Suprapubic skin (tissue), 4 donors: ENCODE measurements around the gene ST6GALNAC1. TPM values are rescaled to one million over a fixed set of nuclear protein-coding genes. Genes with fewer than 3 reads are reported as not detected.

Experiments
- DNase-seq, 2 donors: peaks; one replicate each; pipeline ENCODE4 v3.0.0-alpha.2; 2019; ENCODE audit warnings: low spot score in 2 of 2
- H3K27ac ChIP-seq: fragments of 200-600 bp; sonication (generic); one replicate; pipeline ENCODE4 v1.5.1; 2019
- H3K27me3 ChIP-seq: fragments of 200-600 bp; sonication (generic); one replicate; pipeline ENCODE4 v1.5.1; 2019
- H3K36me3 ChIP-seq: fragments of 200-600 bp; sonication (generic); one replicate; pipeline ENCODE4 v1.5.1; 2019
- H3K4me1 ChIP-seq: fragments of 200-600 bp; sonication (generic); one replicate; pipeline ENCODE4 v1.5.1; 2019
- H3K4me3 ChIP-seq: fragments of 200-600 bp; sonication (generic); one replicate; pipeline ENCODE4 v1.5.1; 2019; ENCODE audit warnings: mild to moderate bottlenecking
- H3K9me3 ChIP-seq: fragments of 200-600 bp; sonication (generic); one replicate; pipeline ENCODE4 v1.5.1; 2019
- CTCF ChIP-seq, 2 donors: fragments of 200-600 bp in 1 of 2; fragments of 450-650 bp in 1 of 2; sonication (generic) in 1 of 2; IDR thresholded peaks; one replicate each; pipeline ENCODE4 v1.5.1; 2016 to 2019; ENCODE audit warnings: antibody characterized with exemption in 2 of 2, mild to moderate bottlenecking in 1 of 2, moderate library complexity in 1 of 2
- EP300 ChIP-seq: sonication (generic); formaldehyde crosslinking; IDR thresholded peaks from one replicate; pipeline ENCODE4 v1.6.1; 2017; ENCODE audit warnings: antibody characterized with exemption
- POLR2A ChIP-seq, 2 donors: fragments of 450-650 bp; IDR thresholded peaks; one replicate each; pipeline ENCODE4 v1.6.1; 2017; ENCODE audit warnings: antibody characterized with exemption in 2 of 2, mild to moderate bottlenecking in 2 of 2, moderate library complexity in 2 of 2
- POLR2AphosphoS5 ChIP-seq, 3 donors: sonication (generic); formaldehyde crosslinking; IDR thresholded peaks; one replicate each; pipeline ENCODE4 v1.6.1; 2017; ENCODE audit warnings: antibody characterized with exemption in 3 of 3
- WGBS: methylation state at CpG from one replicate; pipeline ENCODE4 v1.1.5; 2018; 5-methylcytosine and 5-hydroxymethylcytosine counted together
- total RNA-seq, 4 donors: library from RNA; depleted of rRNA; stranded (reverse); fragments of >200 nt; gene quantifications; one replicate each; pipeline ENCODE4 v1.1.0, GENCODE V29; 2016

ST6GALNAC1 gene
- total RNA-seq, 4 donors from 2014 or later = 0.38 to 3.7 (median 1.3) TPM

GRCh38 chr17:76667491-76667755, 23.9 kb upstream of the ST6GALNAC1 start:
- 40% methylated on average over 1 of the region's 2 CpGs for WGBS
- peaks cover 23% of the 10 kb centered on the region for H3K4me1 ChIP-seq
- H3K9me3 ChIP-seq = no peaks in the 10 kb centered on the region
- TF ChIP-seq EP300 = no peak
- no peak for TF ChIP-seq CTCF (IDR thresholded peaks at IDR 0.05)
- no peak for TF ChIP-seq POLR2A (IDR thresholded peaks at IDR 0.05)
- TF ChIP-seq POLR2AphosphoS5 (IDR thresholded peaks at IDR 0.05) = no peak
- H3K27ac ChIP-seq = no peak overlapping the region
- DNase-seq = no peak
- H3K27me3 ChIP-seq = no peaks in the 10 kb centered on the region
- H3K36me3 ChIP-seq = no peaks in the 10 kb centered on the region
- H3K4me3 ChIP-seq = no peak overlapping the region

GRCh38 chr17:76660656-76661042, 17.1 kb upstream of the ST6GALNAC1 start:
- no peak for TF ChIP-seq CTCF (IDR thresholded peaks at IDR 0.05)
- no peak for TF ChIP-seq EP300
- TF ChIP-seq POLR2AphosphoS5 (IDR thresholded peaks at IDR 0.05) = no peak
- Histone ChIP-seq H3K4me1 (peaks cover 10% of the 10 kb centered on the region), H3K36me3 (no peaks in the 10 kb centered on the region), H3K27me3 (no peaks in the 10 kb centered on the region), H3K9me3 (no peaks in the 10 kb centered on the region), H3K27ac (no peak overlapping the region), H3K4me3 (no peak overlapping the region)
- 56% methylated on average over 3 of the region's 3 CpGs for whole genome bisulfite sequencing
- DNase-seq = no peak

GRCh38 chr17:76659928-76660655, 16.5 kb upstream of the ST6GALNAC1 start:
- TF ChIP-seq CTCF (IDR thresholded peaks at IDR 0.05) (no peak), EP300 (no peak), POLR2AphosphoS5 (IDR thresholded peaks at IDR 0.05) (no peak), POLR2A (IDR thresholded peaks at IDR 0.05) (no peak)

GRCh38 chr17:76658242-76658662, 14.7 kb upstream of the ST6GALNAC1 start:
- H3K9me3 ChIP-seq = no peaks in the 10 kb centered on the region
- 89% methylated on average over 5 of the region's 5 CpGs for WGBS
- H3K4me3 ChIP-seq = no peak overlapping the region
- H3K27ac ChIP-seq = no peak overlapping the region
- DNase-seq = no peak
- TF ChIP-seq POLR2AphosphoS5 (IDR thresholded peaks at IDR 0.05) (no peak), CTCF (IDR thresholded peaks at IDR 0.05) (no peak), EP300 (no peak), POLR2A (IDR thresholded peaks at IDR 0.05) (no peak)
- no peaks in the 10 kb centered on the region for H3K27me3 ChIP-seq
- H3K4me1 ChIP-seq = peaks cover 10% of the 10 kb centered on the region
- H3K36me3 ChIP-seq = no peaks in the 10 kb centered on the region

More at GRCh38 chr17:76659928-76660655, 16.5 kb upstream of the ST6GALNAC1 start:
- Histone ChIP-seq H3K27ac (no peak overlapping the region), H3K9me3 (no peaks in the 10 kb centered on the region), H3K4me1 (peaks cover 10% of the 10 kb centered on the region), H3K27me3 (no peaks in the 10 kb centered on the region), H3K36me3 (no peaks in the 10 kb centered on the region), H3K4me3 (no peak overlapping the region)
- no peak for DNase-seq
- 23% methylated on average over 13 of the region's 13 CpGs for WGBS

- no peaks in the 10 kb centered on the region for H3K27me3 ChIP-seq
- WGBS = 82% methylated on average over 8 of the region's 8 CpGs
- H3K36me3 ChIP-seq = no peaks in the 10 kb centered on the region
- no peak overlapping the region for H3K4me3 ChIP-seq
- no peak overlapping the region for H3K27ac ChIP-seq
- no peaks in the 10 kb centered on the region for H3K9me3 ChIP-seq
- DNase-seq = no peak
- peaks cover 10% of the 10 kb centered on the region for H3K4me1 ChIP-seq
- no peak for TF ChIP-seq CTCF (IDR thresholded peaks at IDR 0.05)
- TF ChIP-seq POLR2AphosphoS5 (IDR thresholded peaks at IDR 0.05) = no peak
- no peak for TF ChIP-seq POLR2A (IDR thresholded peaks at IDR 0.05)
- no peak for TF ChIP-seq EP300
These were observed 14.1 kb upstream of the ST6GALNAC1 start for GRCh38 chr17:76657505-76658241.
